GM12872 (cell line): ENCODE data around the gene RAC2.

Experiments used
- TF ChIP-seq, protein P1 (sequence below): IDR thresholded peaks from 3 replicates; pipeline ENCODE4 v1.5.1; 2011; ENCODE audit warnings: low read depth, mild to moderate bottlenecking, low read length, moderate library complexity; ENCODE audit not compliant: insufficient read depth

RAC2 gene

DNA sequence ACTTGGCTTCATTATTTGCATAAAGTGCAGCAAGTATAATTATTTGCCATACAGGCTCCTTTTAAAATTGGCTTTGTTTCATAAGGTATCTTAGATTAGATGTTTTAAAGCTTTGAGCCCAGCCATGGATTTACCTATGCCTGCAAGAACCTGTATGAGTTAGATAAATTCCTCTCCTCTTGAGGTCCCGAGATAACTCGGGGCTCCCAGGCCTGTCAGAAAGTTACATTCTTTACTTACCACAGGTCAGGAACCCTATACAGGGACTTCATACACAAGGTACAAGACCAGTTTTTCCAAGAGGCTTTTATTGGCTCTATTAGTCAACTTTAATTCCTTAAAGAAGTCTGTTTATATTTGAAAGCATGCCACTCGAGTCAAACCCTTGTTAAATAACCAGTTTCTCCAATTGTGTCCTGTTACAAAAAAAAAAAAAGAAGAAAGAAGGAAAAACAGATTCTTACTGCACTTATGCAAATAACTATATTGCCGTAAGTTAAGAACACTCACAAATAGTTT, 53.7 kb downstream of the RAC2 start:
- TF ChIP-seq, protein P1, sequence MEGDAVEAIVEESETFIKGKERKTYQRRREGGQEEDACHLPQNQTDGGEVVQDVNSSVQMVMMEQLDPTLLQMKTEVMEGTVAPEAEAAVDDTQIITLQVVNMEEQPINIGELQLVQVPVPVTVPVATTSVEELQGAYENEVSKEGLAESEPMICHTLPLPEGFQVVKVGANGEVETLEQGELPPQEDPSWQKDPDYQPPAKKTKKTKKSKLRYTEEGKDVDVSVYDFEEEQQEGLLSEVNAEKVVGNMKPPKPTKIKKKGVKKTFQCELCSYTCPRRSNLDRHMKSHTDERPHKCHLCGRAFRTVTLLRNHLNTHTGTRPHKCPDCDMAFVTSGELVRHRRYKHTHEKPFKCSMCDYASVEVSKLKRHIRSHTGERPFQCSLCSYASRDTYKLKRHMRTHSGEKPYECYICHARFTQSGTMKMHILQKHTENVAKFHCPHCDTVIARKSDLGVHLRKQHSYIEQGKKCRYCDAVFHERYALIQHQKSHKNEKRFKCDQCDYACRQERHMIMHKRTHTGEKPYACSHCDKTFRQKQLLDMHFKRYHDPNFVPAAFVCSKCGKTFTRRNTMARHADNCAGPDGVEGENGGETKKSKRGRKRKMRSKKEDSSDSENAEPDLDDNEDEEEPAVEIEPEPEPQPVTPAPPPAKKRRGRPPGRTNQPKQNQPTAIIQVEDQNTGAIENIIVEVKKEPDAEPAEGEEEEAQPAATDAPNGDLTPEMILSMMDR: no peak

GRCh38 chr22:37188901-37189466, 55.1 kb downstream of the RAC2 start:
- TF ChIP-seq, protein P1: no peak

DNA sequence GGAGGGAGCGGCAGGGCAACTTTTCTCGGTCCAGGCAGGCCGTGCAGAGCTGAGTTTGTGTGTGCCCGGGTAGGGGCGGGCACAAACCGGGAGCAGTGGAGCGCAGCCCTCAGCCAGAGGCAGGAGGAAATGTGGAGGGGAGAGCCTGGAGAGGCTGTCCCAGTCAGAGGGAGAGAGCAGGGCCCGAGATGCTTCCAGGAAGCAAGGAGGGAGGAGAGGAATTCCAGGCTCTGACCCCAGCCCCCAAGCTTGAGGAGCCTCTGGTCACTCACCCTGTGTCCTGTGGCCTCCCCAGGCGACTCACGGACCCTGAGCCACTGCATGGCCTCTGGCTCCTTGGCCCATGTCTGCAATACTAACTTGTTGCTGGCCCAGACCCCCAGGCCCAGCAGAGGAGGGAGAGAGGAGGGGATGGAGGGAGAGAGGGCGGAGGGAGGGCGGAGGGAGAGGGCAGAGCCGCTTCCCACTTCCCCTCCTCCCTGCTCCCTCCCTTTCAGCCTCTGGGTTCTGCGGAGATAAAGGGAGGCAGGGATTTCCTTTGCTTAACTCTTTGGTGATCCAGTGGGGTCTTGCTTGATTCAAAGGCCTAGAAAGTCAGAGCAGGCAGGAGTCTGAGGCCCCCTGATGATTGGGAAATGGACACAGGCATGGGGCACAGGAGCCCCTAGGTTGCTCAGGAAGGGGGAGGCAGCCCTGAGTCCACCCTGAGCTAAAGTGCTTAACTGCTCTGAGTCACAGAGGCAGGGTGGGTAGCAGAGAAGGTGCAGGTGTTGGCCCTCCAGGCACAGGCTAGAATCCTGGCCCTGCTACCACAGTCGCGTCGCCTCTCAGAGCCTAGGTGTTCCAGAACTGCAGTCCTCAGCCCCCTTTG, 55.9 kb downstream of the RAC2 start, which contains the start of gene C1QTNF6:
Gene C1QTNF6 (minus strand): TSS at position 357 of the 871 bp plus-strand sequence. CDS start 34 bp downstream, at position 323.
- TF ChIP-seq, protein P1: no peak

GRCh38 chr22:37187552-37187890, 56.5 kb downstream of the RAC2 start:
- TF ChIP-seq, protein P1: no peak

- TF ChIP-seq, protein P1: no peak
These were observed 57.0 kb downstream of the RAC2 start for GRCh38 chr22:37186997-37187522.

DNA sequence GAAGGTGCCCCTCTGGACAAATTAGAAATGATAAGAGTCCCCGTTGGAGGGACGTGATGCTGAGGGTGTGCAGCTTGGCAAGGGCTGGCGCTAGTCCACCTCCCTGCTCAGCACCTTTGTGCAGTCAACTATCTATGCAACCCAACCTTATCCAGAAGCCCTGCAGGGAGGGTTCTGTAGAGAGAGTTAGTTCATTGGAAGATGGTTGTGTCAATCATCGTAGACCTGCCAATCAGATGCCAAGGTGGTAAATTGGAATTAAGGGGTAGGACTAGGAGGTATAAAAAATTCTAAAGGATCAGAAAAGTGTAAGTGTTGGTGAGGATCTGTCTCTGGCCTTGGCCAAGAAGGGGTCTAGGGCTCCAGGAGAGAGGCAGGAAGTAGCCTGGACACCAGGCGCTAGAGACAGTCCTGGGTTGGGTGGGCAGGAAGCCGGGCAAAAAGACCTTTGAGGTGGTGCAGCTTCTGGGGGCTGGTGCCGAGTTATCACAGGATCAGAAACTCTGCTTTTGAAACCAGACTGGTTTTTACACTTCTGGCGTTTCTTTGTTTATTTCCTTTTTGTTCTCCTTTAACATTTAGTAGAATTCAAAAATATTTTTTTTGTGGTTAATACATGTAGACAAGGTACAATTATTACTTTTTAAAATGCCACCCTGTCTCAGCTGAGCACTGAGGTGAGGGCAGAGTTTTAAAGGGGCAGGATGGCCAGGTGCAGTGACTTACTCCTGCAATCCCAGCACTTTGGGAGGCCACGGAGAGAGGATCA, 57.7 kb downstream of the RAC2 start:
- TF ChIP-seq, protein P1: no peak
